Stimulated activated CD4-positive, alpha-beta T cell treated with anti-CD3 and anti-CD28 coated beads, Interleukin-4, amount 100 ng/mL, for 1 hour (primary cell): ENCODE measurements around the gene WDR62.

ENCODE experiments used
- DNase-seq: peaks from one replicate; pipeline ENCODE4 v3.0.0-alpha.2; 2020

WDR62 gene

GRCh38 chr19:36081894-36082293 lies 27.2 kb downstream of the WDR62 start:
- DNase-seq: no peak

GRCh38 chr19:36082916-36083315 lies 28.2 kb downstream of the WDR62 start:
- no peak for DNase-seq

- no peak for DNase-seq
These were observed 29.7 kb downstream of the WDR62 start for GRCh38 chr19:36084231-36085009.

GRCh38 chr19:36086326-36086725 lies 31.6 kb downstream of the WDR62 start:
- DNase-seq: no peak

GRCh38 chr19:36089847-36090246 lies 35.1 kb downstream of the WDR62 start:
- DNase-seq: no peak

- no peak for DNase-seq
These were observed 36.4 kb downstream of the WDR62 start for GRCh38 chr19:36090910-36091695.

- DNase-seq: no peak
These were observed 37.9 kb downstream of the WDR62 start for GRCh38 chr19:36092566-36092965.

- no peak for DNase-seq
These were observed 38.5 kb downstream of the WDR62 start for GRCh38 chr19:36093146-36093662.

- DNase-seq: no peak
These were observed 39.0 kb downstream of the WDR62 start for GRCh38 chr19:36093687-36094086.

- no peak for DNase-seq
These were observed 42.3 kb downstream of the WDR62 start for GRCh38 chr19:36097036-36097435.

- no peak for DNase-seq
These were observed 44.6 kb downstream of the WDR62 start for GRCh38 chr19:36099166-36099785.

GRCh38 chr19:36100476-36100875 lies 45.8 kb downstream of the WDR62 start:
- DNase-seq: no peak

- no peak for DNase-seq
These were observed 47.0 kb downstream of the WDR62 start for GRCh38 chr19:36101550-36102327.

- no peak for DNase-seq
These were observed 48.4 kb downstream of the WDR62 start for GRCh38 chr19:36103040-36103626.

GRCh38 chr19:36103842-36104552 lies 49.3 kb downstream of the WDR62 start:
- DNase-seq: no peak

GRCh38 chr19:36106441-36106840 lies 51.7 kb downstream of the WDR62 start:
- DNase-seq: no peak

GRCh38 chr19:36106991-36107390 lies 52.3 kb downstream of the WDR62 start:
- no peak for DNase-seq

- DNase-seq: no peak
These were observed 54.0 kb downstream of the WDR62 start for GRCh38 chr19:36108684-36109083.

- DNase-seq: no peak
These were observed 55.9 kb downstream of the WDR62 start, which contains the start of gene OVOL3 for GRCh38 chr19:36110487-36111199. Gene OVOL3, plus strand, starts transcription at chr19:36111143. Its CDS starts 60 bp downstream, at chr19:36111203.

GRCh38 chr19:36111200-36111539 lies 56.5 kb downstream of the WDR62 start:
- no peak for DNase-seq

GRCh38 chr19:36112678-36113077 lies 58.0 kb downstream of the WDR62 start:
- DNase-seq: no peak
